ENCODE measurements around the gene TBX18.

TBX18 gene

GRCh38 chr6:84675651-84676050, 88.7 kb downstream of the TBX18 start:
- Mint-ChIP-seq H3K4me3 (no peak overlapping the region), H3K27me3 (ENCODE audit: low read depth, poor library complexity) (peaks cover 9% of the 10 kb centered on the region), H3K36me3 (ENCODE audit: low read depth) (no peaks in the 10 kb centered on the region), H3K27ac (no peak overlapping the region), H3K4me1 (no peaks in the 10 kb centered on the region), H3K9me3 (no peaks in the 10 kb centered on the region)
- TF ChIP-seq CTCF (IDR thresholded peaks at IDR 0.05): no peak
- DNase-seq: no peak

GRCh38 chr6:84674395-84674794, 90.0 kb downstream of the TBX18 start:
- Mint-ChIP-seq H3K4me1 (peaks cover 5% of the 10 kb centered on the region), H3K4me3 (no peak overlapping the region), H3K27me3 (ENCODE audit: low read depth, poor library complexity) (peaks cover 9% of the 10 kb centered on the region), H3K27ac (no peak overlapping the region), H3K36me3 (ENCODE audit: low read depth) (no peaks in the 10 kb centered on the region), H3K9me3 (no peaks in the 10 kb centered on the region)
- no peak for TF ChIP-seq CTCF (IDR thresholded peaks at IDR 0.05)
- no peak for DNase-seq

- no peak overlapping the region for H3K4me3 Mint-ChIP-seq
- no peak for TF ChIP-seq CTCF (IDR thresholded peaks at IDR 0.05)
- H3K27me3 Mint-ChIP-seq (ENCODE audit: low read depth, poor library complexity): no peaks in the 10 kb centered on the region
- no peaks in the 10 kb centered on the region for H3K36me3 Mint-ChIP-seq (ENCODE audit: low read depth)
- no peak for DNase-seq
- no peak overlapping the region for H3K27ac Mint-ChIP-seq
- H3K4me1 Mint-ChIP-seq: peaks cover 5% of the 10 kb centered on the region
- H3K9me3 Mint-ChIP-seq: no peaks in the 10 kb centered on the region
Observed at GRCh38 chr6:84671183-84671582, 93.2 kb downstream of the TBX18 start.

- Mint-ChIP-seq H3K27me3 (ENCODE audit: low read depth, poor library complexity) (no peaks in the 10 kb centered on the region), H3K27ac (no peak overlapping the region), H3K4me1 (peaks cover 5% of the 10 kb centered on the region), H3K4me3 (no peak overlapping the region), H3K36me3 (ENCODE audit: low read depth) (no peaks in the 10 kb centered on the region), H3K9me3 (no peaks in the 10 kb centered on the region)
- no peak for DNase-seq
- TF ChIP-seq CTCF (IDR thresholded peaks at IDR 0.05): no peak
Observed at GRCh38 chr6:84669945-84670344, 94.5 kb downstream of the TBX18 start.

- no peak for DNase-seq
- Mint-ChIP-seq H3K9me3 (no peaks in the 10 kb centered on the region), H3K27ac (no peak overlapping the region), H3K36me3 (ENCODE audit: low read depth) (no peaks in the 10 kb centered on the region), H3K4me1 (peaks cover 5% of the 10 kb centered on the region), H3K4me3 (no peak overlapping the region), H3K27me3 (ENCODE audit: low read depth, poor library complexity) (no peaks in the 10 kb centered on the region)
- no peak for TF ChIP-seq CTCF (IDR thresholded peaks at IDR 0.05)
Observed at GRCh38 chr6:84667252-84668213, 96.9 kb downstream of the TBX18 start.

GRCh38 chr6:84665401-84665800, 99.0 kb downstream of the TBX18 start:
- no peak for TF ChIP-seq CTCF (IDR thresholded peaks at IDR 0.05)
- H3K36me3 Mint-ChIP-seq (ENCODE audit: low read depth): no peaks in the 10 kb centered on the region
- no peaks in the 10 kb centered on the region for H3K9me3 Mint-ChIP-seq
- peaks cover 5% of the 10 kb centered on the region for H3K4me1 Mint-ChIP-seq
- no peak for DNase-seq
- H3K4me3 Mint-ChIP-seq: no peak overlapping the region
- H3K27me3 Mint-ChIP-seq (ENCODE audit: low read depth, poor library complexity): peaks cover 4% of the 10 kb centered on the region
- no peak overlapping the region for H3K27ac Mint-ChIP-seq

All from nephron progenitor cell (in vitro differentiated cells).